HepG2 (cell line): ENCODE results near the gene NADK2. TPM values are rescaled to one million over a fixed set of nuclear protein-coding genes. Genes with fewer than 3 reads are reported as not detected.
A peak's percentile ranks its signal among the peaks of the same experiment; 100 is the strongest.

Source experiments
- ARID4A ChIP-seq: sonication (generic); formaldehyde crosslinking; IDR thresholded peaks from 2 replicates; pipeline ENCODE4 v1.5.0; 2020; ENCODE audit warnings: mild to moderate bottlenecking, missing genetic modification reagents, borderline replicate concordance
- ATM ChIP-seq: fragments of 450-650 bp; IDR thresholded peaks from 2 replicates; pipeline ENCODE4 v1.7.1; 2017; ENCODE audit warnings: mild to moderate bottlenecking, borderline replicate concordance
- BCL6 ChIP-seq: IDR thresholded peaks from 2 replicates; pipeline ENCODE4 v1.6.1; 2016; ENCODE audit warnings: missing genetic modification reagents, missing compliant biosample characterization
- CREB1 ChIP-seq, 2 experiments: fragments of 450-650 bp in 1 of 2; IDR thresholded peaks; 2 replicates each; pipeline ENCODE4 v1.6.1; 2016 to 2017; ENCODE audit warnings: control low read depth in 1 of 2, mild to moderate bottlenecking in 1 of 2, missing compliant biosample characterization in 1 of 2, missing genetic modification characterization in 1 of 2
- HDAC2 ChIP-seq: sonication (generic); formaldehyde crosslinking; IDR thresholded peaks from 2 replicates; pipeline ENCODE4 v1.4.0; 2020; ENCODE audit warnings: missing genetic modification reagents
- HHEX ChIP-seq: IDR thresholded peaks from 2 replicates; pipeline ENCODE4 v1.6.1; 2016; ENCODE audit warnings: control low read depth
- HOXA5 ChIP-seq: sonication (generic); formaldehyde crosslinking; IDR thresholded peaks from 2 replicates; pipeline ENCODE4 v1.4.0; 2020; ENCODE audit warnings: missing genetic modification reagents
- MED1 ChIP-seq: sonication (generic); formaldehyde crosslinking; IDR thresholded peaks from 2 replicates; pipeline ENCODE4 v1.4.0; 2020; ENCODE audit warnings: missing genetic modification reagents
- MLX ChIP-seq: IDR thresholded peaks from 2 replicates; pipeline ENCODE4 v1.6.1; 2016
- MXI1 ChIP-seq: IDR thresholded peaks from 3 replicates; pipeline ENCODE4 v1.6.1; 2012; ENCODE audit warnings: low read depth, low read length, inconsistent platforms, borderline replicate concordance
- RERE ChIP-seq: IDR thresholded peaks from 2 replicates; pipeline ENCODE4 v1.6.1; 2016; ENCODE audit warnings: low read depth, missing genetic modification reagents, missing compliant biosample characterization
- THAP11 ChIP-seq: IDR thresholded peaks from 2 replicates; pipeline ENCODE4 v1.6.1; 2016; ENCODE audit warnings: missing biosample characterization, missing genetic modification reagents
- YEATS4 ChIP-seq: sonication (generic); formaldehyde crosslinking; IDR thresholded peaks from 2 replicates; pipeline ENCODE4 v1.4.0; 2020; ENCODE audit warnings: missing genetic modification reagents, borderline replicate concordance
- ZFP41 ChIP-seq: sonication (generic); formaldehyde crosslinking; IDR thresholded peaks from 2 replicates; pipeline ENCODE4 v1.4.0; 2020; ENCODE audit warnings: mild to moderate bottlenecking, missing genetic modification reagents, borderline replicate concordance
- ZNF362 ChIP-seq: sonication (generic); formaldehyde crosslinking; IDR thresholded peaks from 2 replicates; pipeline ENCODE4 v1.4.0; 2020; ENCODE audit warnings: missing genetic modification reagents, mild to moderate bottlenecking, borderline replicate concordance
- ZNF501 ChIP-seq: sonication (generic); formaldehyde crosslinking; IDR thresholded peaks from 2 replicates; pipeline ENCODE4 v1.5.1; 2020; ENCODE audit warnings: mild to moderate bottlenecking, moderate library complexity, missing genetic modification reagents
- ZSCAN20 ChIP-seq: sonication (generic); formaldehyde crosslinking; IDR thresholded peaks from 2 replicates; pipeline ENCODE4 v1.4.0; 2020; ENCODE audit warnings: missing genetic modification reagents, mild to moderate bottlenecking, borderline replicate concordance
- polyA plus RNA-seq, 8 experiments: library from polyadenylated mRNA; depleted of rRNA in 3 of 8; stranded (reverse) in 7 of 8; unstranded in 1 of 8; fragments of >200 nt; fragmentation: Illumina TruSeq in 4 of 8; extraction: Trizol in 4 of 8; gene quantifications; 2 replicates each; pipeline versions ENCODE4 v1.2.1 to v1.2.3, GENCODE V29; 2011 to 2016; ENCODE audit warnings: low read depth in 4 of 8, missing spikeins in 1 of 8, mixed read lengths in 1 of 8; ENCODE audit not compliant: insufficient read depth in 1 of 8
- total RNA-seq, 5 experiments: library from RNA; depleted of rRNA; stranded (reverse); fragments of >200 nt; fragmentation: Illumina TruSeq; extraction: Trizol; gene quantifications; 2 replicates each; pipeline ENCODE4 v1.2.3, GENCODE V29; 2016; ENCODE audit warnings: low read depth in 1 of 5

The NADK2 gene
- total and polyA plus RNA-seq, 2 of the 13 experiments (the other 11 are each of a cell fraction or from before 2014, with no cell fraction given), result 13.9 to 71.4 TPM

- TF ChIP-seq ARID4A (peak; percentile 41; the same call in 1 of the 2 replicates), RERE (CRISPR knock-in tag) (peak; percentile 88), HDAC2 (CRISPR knock-in tag) (peak; percentile 79; the same call in 1 of the 2 replicates), HOXA5 (CRISPR knock-in tag) (0 out of 2 replicates have a peak, but pooled peaks have one; percentile 22), ZNF501 (CRISPR knock-in tag) (no peak), THAP11 (peak; percentile 65), YEATS4 (CRISPR knock-in tag) (peak; percentile 43; the same call in 1 of the 2 replicates), ZFP41 (CRISPR knock-in tag) (no peak), ATM (no peak), MXI1 (0 out of 3 replicates have a peak, but pooled peaks have one; percentile 60), ZNF362 (CRISPR knock-in tag) (peak; percentile 85; the same call in 1 of the 2 replicates), BCL6 (CRISPR knock-in tag) (peak; percentile 92), CREB1 (IDR thresholded peaks at IDR 0.05) (no peak), CREB1 (CRISPR knock-in tag; IDR thresholded peaks at IDR 0.05) (peak; percentile 70; the same call in 1 of the 2 replicates), ZSCAN20 (CRISPR knock-in tag) (0 out of 2 replicates have a peak, but pooled peaks have one; percentile 32), MLX (CRISPR knock-in tag) (peak; percentile 89), HHEX (peak; percentile 59; the same call in 1 of the 2 replicates), MED1 (CRISPR knock-in tag) (peak; percentile 85)
These were observed 2.1 kb downstream of the NADK2 start (continued) for GRCh38 chr5:36239370-36240293.
